Right renal pelvis (tissue), 4 donors: ENCODE measurements around the gene DLST. TPM values are rescaled to one million over a fixed set of nuclear protein-coding genes. Genes with fewer than 3 reads are reported as not detected.

Source experiments
- DNase-seq, 4 donors: peaks; one replicate each; pipeline ENCODE4 v3.0.0-alpha.2; 2013; ENCODE audit warnings: low read depth in 4 of 4, low spot score in 3 of 4, missing footprints in 1 of 4
- polyA plus RNA-seq, 4 donors: library from polyadenylated mRNA; unstranded; fragments of 120-200 nt; gene quantifications; one replicate each; pipeline ENCODE4 v1.2.1, GENCODE V29; 2013; ENCODE audit not compliant: insufficient read length in 4 of 4

The DLST gene
- polyA plus RNA-seq, 4 donors: 114 to 130 (median 118) TPM

GRCh38 chr14:74936151-74936550 is 54.4 kb downstream of the DLST start:
- no peak for DNase-seq

DNA sequence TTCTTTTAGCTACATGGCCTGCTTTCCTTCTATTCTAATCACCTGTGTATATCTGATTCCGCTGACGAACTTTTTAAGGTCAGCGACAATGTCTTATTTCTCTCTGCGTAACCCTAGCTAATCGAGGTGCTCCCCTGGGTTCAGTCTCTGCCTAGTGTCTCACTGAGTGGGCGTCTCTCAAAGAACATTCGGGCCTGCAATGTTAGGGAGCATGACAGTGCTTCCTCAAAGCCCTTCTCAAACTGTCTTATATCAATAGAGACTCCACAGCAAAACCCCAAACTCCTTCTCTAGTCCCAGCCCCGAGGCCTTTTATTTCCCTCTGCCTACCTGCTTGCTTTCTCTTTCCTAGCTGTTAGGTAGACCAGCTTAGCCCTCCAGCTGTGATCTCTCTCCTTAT is 55.0 kb downstream of the DLST start:
- DNase-seq: no peak

GRCh38 chr14:74937171-74937570 is 55.5 kb downstream of the DLST start:
- no peak for DNase-seq

- DNase-seq: no peak
These were observed 57.1 kb downstream of the DLST start for GRCh38 chr14:74938531-74939495.

DNA sequence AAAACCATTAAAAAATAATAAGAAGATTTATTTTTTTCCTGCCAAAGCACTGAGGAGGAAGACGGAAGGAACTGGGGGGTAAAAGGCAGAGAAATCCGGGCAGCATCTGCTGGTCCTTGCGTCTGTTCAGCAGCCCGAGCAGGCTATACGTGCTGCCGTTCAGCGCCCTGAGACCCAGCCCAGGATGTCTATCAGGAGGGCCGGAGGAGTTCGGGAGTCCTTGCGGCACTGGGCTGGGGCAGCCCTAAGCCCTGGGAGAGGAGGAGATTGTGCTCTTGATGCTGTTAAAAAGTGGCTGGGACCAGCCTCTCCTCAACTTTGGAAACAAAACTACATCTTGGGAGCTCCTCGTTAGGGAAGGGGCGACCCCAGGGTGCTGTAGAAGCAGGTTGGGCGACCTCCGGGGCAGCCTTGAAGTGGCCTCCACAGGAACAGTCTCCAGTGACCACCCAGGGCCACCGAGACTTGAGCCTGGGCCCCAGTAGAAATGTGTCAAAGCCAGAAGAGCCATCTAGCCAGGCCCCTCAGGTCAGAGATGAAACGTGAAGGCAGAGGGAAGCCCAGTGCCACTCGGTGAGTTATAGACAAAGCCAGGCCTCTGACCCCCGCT is 59.3 kb downstream of the DLST start:
- DNase-seq: no peak

- no peak for DNase-seq
These were observed 60.0 kb downstream of the DLST start for GRCh38 chr14:74941676-74942097.

DNA sequence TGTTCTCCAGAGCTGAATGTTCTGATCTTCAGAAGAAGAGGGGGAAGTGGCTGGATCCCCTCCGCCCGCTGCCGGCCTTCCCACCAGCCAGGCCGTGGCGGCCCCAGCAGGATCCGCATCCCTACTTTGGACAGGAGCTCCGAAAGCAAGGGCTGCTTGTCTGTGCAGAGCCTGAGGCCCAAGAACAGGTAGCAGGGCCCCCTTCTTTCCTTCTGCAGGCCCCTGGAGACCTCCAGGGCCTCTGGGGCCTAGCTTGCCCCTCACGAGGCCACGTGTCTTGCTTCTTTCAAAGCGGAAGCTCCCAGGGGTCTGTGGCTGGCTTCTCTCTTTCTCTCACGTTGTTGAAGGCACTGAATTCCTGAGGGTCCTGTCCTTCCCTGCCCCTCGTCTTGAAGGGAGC is 60.5 kb downstream of the DLST start:
- DNase-seq: no peak

DNA sequence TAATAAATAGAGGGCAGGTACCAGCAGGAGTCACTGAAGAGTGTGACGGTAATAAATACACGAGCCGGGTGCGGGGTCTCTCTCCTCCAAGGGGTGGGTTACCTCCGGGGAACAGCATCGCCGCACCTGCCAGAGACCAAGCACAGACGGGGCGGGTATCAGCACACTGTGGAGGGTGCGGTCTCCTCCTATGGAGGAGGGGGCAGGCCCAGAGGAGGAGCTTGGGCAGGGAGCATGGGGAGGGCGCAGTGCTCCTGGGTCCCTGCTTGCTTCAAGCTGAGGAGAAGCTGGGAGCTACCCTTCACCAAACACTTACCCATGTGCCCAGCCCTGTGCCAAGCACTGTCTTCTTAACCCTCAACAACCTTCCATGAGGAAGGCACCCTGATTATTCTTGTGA is 60.9 kb downstream of the DLST start:
- no peak for DNase-seq

GRCh38 chr14:74945261-74945851 is 63.6 kb downstream of the DLST start:
- no peak for DNase-seq

GRCh38 chr14:74945852-74946658 is 64.3 kb downstream of the DLST start:
- DNase-seq: no peak

DNA sequence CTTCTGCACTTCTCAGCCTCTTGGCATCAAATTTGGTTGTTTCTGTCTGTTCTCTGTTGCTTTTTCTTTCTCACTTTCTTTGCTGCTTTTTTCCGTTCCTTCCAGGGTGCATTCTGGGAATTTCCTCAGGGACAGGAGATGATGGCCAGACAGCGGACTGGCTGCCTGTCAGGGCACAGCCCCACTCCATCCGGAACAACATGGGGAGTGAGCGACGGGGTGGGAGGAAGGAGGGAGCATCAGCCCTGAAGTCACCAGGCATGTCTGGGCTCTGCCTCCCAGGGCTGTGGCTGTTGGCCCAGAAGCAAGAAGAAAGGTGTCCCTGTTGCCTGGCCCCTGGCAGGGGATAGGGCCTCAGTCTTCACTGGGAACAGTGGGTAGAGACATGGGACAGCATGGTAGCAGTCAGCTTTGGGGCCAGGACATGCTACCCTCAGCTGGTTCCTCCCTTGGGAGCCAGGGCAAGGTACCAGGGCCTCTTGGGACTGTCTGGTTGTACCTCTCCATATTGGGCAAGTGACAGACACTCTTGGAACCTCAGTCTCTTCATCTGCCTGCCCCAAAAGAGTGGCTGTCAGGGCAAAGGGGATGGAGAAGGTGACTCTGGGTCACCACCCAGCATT is 65.1 kb downstream of the DLST start:
- DNase-seq: no peak

DNA sequence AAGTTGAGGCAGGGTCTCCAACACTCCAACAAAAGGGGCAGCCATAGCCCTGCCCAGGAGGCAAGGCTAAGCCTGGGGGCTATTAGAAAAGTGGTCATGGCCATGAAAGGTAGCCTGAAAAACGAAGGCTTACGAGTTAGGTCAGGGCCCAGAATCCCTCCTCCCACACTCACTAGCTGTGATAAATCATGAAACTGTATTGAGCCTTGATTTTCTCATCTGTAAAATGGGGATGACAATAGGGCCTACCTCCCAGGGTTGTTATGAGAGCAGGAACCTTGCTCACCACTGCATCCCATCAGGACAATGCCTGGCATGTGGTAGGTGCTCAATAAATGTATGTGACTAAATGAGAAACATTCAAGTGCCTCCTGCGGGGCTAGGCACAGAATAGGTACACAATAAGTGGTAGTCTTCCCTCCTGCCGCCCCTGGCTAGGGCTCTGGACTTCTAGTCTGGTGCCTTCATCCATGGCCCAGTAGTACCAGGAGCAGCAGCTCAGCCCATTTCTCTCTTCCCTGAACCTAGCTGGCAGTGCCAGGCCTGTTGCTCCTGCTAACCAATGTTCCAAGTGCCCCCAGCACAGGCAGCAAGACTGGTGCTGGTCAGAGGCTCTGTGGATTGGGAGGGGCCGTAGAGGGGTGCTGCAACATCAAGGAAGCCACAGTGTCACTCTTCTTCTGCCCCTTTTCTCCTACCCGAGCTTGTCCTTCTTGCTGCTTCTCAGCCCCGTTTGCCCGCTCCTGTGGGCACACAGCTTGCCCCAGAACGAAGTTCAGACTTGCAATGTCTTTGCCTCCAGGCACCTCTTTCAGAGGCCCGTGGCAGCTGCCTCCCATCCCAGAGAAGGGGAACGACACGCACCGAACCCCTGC is 65.9 kb downstream of the DLST start:
- no peak for DNase-seq

DNA sequence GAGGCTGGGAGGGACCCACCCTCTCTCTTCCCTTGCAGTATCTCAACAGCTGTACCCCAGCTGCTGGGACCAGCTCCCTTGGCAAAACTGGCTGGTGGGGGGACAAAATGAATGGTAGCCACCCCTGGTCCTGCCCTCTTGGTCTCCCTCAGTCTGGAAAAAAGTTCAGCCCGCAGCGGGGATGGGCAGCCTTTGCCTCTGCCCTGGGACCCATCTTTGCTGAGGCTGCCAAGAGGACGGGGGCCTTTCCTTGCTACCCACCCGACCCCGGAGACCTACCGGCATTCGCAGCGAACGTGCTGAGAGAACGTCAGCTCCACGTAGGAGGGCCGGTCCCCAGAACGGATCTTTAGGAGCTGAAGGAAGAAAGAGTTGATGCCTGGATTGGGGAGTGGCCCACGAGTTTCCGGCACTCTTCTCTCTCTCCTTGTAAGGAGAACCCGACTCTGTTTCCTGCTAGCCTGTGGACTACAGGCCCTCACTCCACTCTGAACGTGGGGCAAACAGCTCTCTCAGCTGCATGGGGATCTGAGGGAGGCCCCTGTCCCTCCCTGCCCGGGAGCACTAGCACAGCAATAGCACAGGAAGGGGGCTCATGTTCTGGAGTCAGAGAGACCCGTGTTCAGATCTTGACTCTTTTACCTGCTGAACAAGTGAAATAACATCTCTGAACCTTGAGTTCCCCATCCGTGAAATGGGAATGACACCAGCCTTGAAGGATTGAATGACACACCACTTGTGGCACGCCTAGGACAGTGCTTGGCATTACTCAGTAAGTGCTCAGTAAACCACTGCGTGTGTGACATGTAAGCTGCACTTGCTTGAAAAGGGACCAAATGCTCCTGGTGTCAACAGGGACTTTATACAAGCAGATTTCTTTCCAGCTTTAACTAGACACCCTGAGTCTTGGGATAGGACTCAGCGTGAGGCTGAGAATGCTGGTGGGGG is 66.8 kb downstream of the DLST start:
- DNase-seq: no peak

GRCh38 chr14:74949191-74949601 is 67.5 kb downstream of the DLST start:
- no peak for DNase-seq

DNA sequence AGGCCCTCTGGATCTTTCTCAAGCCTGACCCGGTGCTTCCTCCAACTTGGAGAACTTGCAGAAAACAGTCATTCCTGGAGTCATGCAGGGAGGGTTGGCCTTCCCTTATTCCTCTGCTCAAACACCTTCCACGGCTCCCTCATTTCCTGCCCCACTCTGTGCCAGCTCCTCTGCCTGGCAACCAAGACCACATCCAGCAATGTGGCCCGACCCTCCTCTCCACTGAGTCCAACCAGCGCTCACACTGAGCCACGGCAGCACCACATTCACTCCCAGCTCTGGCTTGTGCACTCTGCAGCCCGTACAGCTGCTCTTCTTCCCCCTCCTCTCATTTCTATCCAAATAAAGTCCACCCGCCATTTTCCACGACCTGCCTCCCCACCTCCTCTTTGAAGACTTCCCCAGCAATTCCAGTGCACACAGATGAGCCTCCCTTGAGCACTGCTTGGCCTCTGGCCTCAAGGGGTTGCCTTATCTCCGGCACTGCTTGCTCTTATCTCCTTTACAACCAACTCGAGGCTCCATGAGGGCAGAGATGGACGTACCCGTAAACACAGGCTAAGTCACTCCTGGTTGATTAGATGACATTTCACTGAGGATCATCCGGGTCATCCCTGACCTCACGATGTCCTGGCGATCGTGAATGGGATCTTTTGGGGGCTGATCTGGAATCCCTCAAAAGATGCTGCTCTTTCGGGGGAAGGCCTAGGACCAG is 68.3 kb downstream of the DLST start:
- no peak for DNase-seq

DNA sequence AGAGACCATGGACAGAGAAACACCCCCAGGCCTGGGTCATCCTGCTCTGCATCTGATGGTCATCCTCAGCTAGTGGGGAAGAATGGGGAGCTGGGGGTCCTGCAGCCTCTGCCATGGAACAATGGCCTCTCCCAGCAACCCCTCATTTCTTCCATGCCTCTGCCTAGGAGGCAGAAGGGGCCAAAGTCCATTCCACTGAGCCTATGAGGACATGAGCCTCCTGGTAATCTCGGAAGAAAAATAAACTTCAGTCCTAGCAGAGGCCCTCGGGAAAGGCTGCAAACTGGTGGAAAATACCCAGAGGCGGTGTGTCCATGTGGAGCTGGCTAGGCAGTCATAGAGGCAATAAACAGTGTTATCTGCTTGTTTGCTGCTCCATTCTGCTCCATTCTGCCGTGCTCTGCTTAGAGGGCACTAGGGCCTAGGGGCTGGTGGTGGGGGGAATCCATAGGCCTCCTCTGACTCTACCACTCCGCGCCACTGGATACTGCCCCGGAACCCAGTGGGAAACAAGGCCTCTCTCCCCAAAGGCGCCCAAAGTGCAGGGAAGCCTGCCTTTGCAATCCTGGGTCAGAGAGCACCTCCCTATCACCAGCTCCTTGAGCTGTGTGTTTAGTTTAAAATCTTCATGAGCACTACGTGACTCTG is 69.2 kb downstream of the DLST start:
- DNase-seq: no peak
